WERI-Rb-1 (cell line): ENCODE measurements around the gene IL12A.

Experiments used
- DNase-seq: peaks from one replicate; pipeline ENCODE4 v3.0.0-alpha.2; 2020
- H3K27ac ChIP-seq: fragments of 250-450 bp; sonication (Bioruptor Pico); 2 replicates; pipeline ENCODE4 v1.5.1; 2020; ENCODE audit warnings: mild to moderate bottlenecking, moderate library complexity
- H3K27me3 ChIP-seq: fragments of 250-450 bp; sonication (Bioruptor Pico); 2 replicates; pipeline ENCODE4 v1.5.1; 2021; ENCODE audit warnings: mild to moderate bottlenecking, low read depth, moderate library complexity; ENCODE audit not compliant: insufficient read depth, severe bottlenecking
- H3K36me3 ChIP-seq: fragments of 250-450 bp; sonication (Bioruptor Pico); 2 replicates; pipeline ENCODE4 v1.5.1; 2020; ENCODE audit warnings: mild to moderate bottlenecking, moderate library complexity
- H3K4me3 ChIP-seq: 2 replicates; pipeline ENCODE4 v1.5.1; 2011; ENCODE audit warnings: low read depth, mild to moderate bottlenecking, control low read depth, low read length
- H3K9me3 ChIP-seq: fragments of 250-450 bp; sonication (Bioruptor Pico); 2 replicates; pipeline ENCODE4 v1.5.1; 2021; ENCODE audit warnings: mild to moderate bottlenecking, moderate library complexity; ENCODE audit not compliant: severe bottlenecking
- TF ChIP-seq, protein P1 (sequence below): IDR thresholded peaks from 2 replicates; pipeline ENCODE4 v1.5.1; 2011; ENCODE audit warnings: low read depth, mild to moderate bottlenecking, control low read depth, inconsistent platforms, low read length

IL12A gene

DNA sequence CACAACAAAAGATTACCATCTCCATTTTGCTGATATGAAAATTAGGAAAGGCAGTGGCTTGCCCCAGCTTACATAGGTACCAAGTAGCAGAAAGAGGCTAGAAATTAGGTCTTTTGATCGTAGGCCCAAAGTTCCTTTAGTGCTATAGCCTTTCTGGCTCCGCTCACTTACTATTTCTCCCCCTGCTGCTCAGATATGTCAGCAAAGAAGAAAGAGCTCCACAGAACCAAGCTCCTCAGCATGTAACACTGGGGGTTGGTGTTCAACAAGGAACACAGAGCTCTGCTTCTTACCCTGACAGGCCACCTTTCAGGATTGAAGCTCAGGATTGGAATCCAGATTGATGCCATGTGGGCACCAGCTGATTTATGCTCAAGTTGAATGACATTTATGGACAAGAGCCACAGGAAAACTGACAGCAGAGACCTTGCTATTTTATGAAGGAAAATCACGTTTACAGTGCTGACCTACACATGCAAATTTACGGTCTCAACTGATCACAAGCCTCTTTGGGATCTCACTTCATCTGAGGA, 6.1 kb upstream of the IL12A start:
- TF ChIP-seq, protein P1, sequence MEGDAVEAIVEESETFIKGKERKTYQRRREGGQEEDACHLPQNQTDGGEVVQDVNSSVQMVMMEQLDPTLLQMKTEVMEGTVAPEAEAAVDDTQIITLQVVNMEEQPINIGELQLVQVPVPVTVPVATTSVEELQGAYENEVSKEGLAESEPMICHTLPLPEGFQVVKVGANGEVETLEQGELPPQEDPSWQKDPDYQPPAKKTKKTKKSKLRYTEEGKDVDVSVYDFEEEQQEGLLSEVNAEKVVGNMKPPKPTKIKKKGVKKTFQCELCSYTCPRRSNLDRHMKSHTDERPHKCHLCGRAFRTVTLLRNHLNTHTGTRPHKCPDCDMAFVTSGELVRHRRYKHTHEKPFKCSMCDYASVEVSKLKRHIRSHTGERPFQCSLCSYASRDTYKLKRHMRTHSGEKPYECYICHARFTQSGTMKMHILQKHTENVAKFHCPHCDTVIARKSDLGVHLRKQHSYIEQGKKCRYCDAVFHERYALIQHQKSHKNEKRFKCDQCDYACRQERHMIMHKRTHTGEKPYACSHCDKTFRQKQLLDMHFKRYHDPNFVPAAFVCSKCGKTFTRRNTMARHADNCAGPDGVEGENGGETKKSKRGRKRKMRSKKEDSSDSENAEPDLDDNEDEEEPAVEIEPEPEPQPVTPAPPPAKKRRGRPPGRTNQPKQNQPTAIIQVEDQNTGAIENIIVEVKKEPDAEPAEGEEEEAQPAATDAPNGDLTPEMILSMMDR = no peak
- H3K4me3 ChIP-seq = no peak overlapping the region
- H3K9me3 ChIP-seq = peaks cover 3% of the 10 kb centered on the region
- no peak overlapping the region for H3K27ac ChIP-seq
- no peaks in the 10 kb centered on the region for H3K36me3 ChIP-seq
- no peak for DNase-seq
- no peaks in the 10 kb centered on the region for H3K27me3 ChIP-seq

DNA sequence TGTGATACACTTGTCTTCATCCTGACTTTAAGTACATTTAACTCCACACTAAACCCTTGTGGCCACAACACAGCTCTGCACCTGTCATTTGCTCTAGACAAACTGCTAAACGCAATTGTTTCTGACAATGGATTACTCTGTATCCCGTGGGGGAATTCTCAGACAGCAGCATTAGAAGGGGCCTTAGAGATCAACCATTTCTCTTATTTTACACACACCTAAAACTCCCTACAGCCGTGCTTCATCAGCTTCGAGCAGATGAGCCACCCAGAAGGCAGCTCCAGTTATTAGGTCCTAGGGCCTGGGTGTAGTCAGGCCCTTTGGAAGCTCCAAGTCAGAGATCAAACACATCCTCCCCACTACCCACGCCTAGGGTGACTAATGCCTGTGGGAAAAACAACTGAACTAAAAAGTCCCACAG, 1.3 kb upstream of the IL12A start:
- Histone ChIP-seq H3K27ac (no peak overlapping the region), H3K27me3 (peaks cover 15% of the 10 kb centered on the region), H3K4me3 (no peak overlapping the region), H3K9me3 (peaks cover 8% of the 10 kb centered on the region), H3K36me3 (no peaks in the 10 kb centered on the region)
- peak; percentile 41 for DNase-seq
- TF ChIP-seq, protein P1 = peak; percentile 50; the same call in 1 of the 2 replicates

DNA sequence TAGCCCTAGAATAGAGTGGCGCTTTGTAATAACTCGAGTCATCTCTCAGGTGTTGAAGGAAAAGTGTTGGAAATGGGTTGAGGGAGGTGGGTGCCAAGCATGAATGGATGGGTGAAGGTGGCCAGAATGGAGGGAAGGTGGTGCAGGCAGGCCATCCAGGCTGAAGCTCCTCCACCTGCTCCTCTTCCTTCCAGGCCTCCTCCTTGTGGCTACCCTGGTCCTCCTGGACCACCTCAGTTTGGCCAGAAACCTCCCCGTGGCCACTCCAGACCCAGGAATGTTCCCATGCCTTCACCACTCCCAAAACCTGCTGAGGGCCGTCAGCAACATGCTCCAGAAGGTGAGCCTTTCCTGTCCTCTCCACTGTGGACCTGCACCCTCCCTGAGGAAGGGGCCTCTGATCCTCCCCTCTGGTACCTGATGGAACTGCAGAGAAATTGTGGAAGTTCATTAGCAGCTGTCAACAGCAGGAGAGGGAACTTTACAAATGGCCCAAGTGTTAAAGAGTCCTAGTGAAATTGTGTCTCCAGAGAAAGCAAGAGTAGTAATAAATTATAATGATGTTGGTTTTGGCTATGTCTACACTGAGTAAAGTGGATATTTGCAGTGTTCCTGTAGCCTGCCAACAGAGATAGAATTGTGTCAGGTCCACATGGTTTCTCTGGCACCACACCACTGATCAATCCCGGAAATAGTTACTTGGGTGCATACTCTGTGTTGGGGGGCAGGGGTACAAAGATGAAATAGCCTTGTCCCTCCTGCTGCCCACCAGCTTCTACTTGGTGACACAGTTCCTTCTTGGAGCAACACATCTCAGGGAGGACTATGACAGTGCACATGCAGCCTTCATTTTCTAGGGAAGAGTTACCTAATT, 1.6 kb downstream of the IL12A start:
- DNase-seq = no peak
- Histone ChIP-seq H3K27me3 (peaks cover 15% of the 10 kb centered on the region), H3K9me3 (peaks cover 8% of the 10 kb centered on the region), H3K27ac (no peak overlapping the region), H3K4me3 (no peak overlapping the region), H3K36me3 (no peaks in the 10 kb centered on the region)
- TF ChIP-seq, protein P1 = no peak

DNA sequence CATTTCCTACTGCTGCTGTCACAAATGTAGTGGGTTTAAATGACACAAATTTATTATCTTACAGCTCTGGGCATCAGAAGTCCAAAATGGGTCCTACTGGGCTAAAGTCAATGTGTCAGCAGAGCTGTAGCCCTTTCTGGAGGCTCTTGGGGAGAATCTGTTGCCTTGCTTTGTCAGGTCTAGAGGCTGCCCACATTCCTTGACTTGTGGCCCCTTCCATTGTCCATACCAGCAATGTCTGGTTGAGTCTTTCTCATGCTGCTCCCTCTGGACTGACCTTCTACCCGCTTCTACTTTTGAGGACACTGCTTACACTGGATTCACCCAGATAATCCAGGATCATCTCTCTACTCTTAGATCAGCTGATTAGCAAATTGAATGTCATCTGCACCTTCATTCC, 3.0 kb downstream of the IL12A start:
- Histone ChIP-seq H3K27me3 (peaks cover 15% of the 10 kb centered on the region), H3K4me3 (no peak overlapping the region), H3K36me3 (no peaks in the 10 kb centered on the region), H3K9me3 (peaks cover 8% of the 10 kb centered on the region), H3K27ac (no peak overlapping the region)
- TF ChIP-seq, protein P1 = no peak
- DNase-seq = no peak

DNA sequence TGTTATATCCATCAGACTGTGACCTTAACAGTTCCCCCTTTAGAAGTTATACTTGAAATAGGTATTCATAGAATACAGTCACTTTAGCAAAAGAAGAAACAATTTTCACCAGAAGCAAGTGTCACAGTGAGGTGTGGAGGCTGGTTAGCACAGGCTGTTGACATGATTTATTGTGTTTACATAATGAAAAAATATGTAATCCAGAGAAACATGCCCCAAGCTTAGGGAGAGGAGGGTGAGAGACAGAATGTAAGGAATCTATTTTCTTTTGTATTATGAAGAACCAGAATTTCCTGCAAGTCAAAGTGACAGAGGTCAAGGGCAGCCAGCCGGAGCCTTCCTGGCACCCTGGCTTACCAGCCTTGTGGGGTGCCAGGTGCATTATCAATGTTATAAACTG, 4.0 kb downstream of the IL12A start:
- Histone ChIP-seq H3K27ac (no peak overlapping the region), H3K9me3 (peaks cover 8% of the 10 kb centered on the region), H3K4me3 (no peak overlapping the region), H3K36me3 (no peaks in the 10 kb centered on the region), H3K27me3 (peaks cover 15% of the 10 kb centered on the region)
- TF ChIP-seq, protein P1 = no peak
- DNase-seq = no peak
